A549 (cell line): ENCODE results near the gene CDC42BPB.
"Not testable (repeated sequence)": the region's sequence is repeated elsewhere in the genome, so short reads cannot be mapped to it uniquely, and the experiment has no call there.

ENCODE experiments used
- EP300 ChIP-seq, 2 experiments: fragments of >200 bp; sonication (Bioruptor Twin); formaldehyde crosslinking; IDR thresholded peaks; 2 replicates in 1 of 2; 3 replicates in 1 of 2; pipeline ENCODE4 v1.6.1; 2016 to 2017
- NR3C1 ChIP-seq: fragments of >200 bp; sonication (Bioruptor Twin); formaldehyde crosslinking; IDR thresholded peaks from 3 replicates; pipeline ENCODE4 v1.6.1; 2017
- RAD21 ChIP-seq, 2 experiments: fragments of >200 bp in 1 of 2; sonication (Bioruptor Twin) in 1 of 2; formaldehyde crosslinking in 1 of 2; IDR thresholded peaks in 1 of 2; conservative IDR thresholded peaks in 1 of 2; 2 replicates in 1 of 2; 3 replicates in 1 of 2; pipeline ENCODE4 v1.6.1; 2012 to 2018; ENCODE audit warnings: inconsistent platforms in 1 of 2

- not testable (repeated sequence) for TF ChIP-seq NR3C1; RAD21 (conservative IDR thresholded peaks at IDR 0.05 in 1 of 2, IDR thresholded peaks at IDR 0.05 in 1 of 2); EP300 (IDR thresholded peaks at IDR 0.05)
Measured at GRCh38 chr14:102896735-102897134, 160.6 kb downstream of the CDC42BPB start.
